ENCODE results near the gene PITPNB. TPM values are rescaled to one million over a fixed set of nuclear protein-coding genes. Genes with fewer than 3 reads are reported as not detected.

PITPNB gene
- total and polyA plus RNA-seq, 2 donors from 2014 or later = 23.7 to 72.0 TPM

GRCh38 chr22:27933186-27933983, 14.3 kb upstream of the PITPNB start:
- H3K9ac ChIP-seq (ENCODE audit: low read length in 3 of 3) = peak overlapping the region in 1 of 3 donors; percentile 9
- no peaks in the 10 kb centered on the region for H3K27me3 ChIP-seq (ENCODE audit: control insufficient read depth, insufficient read depth, low read length)
- H3K9me3 ChIP-seq (ENCODE audit: control insufficient read depth in 2 of 3, insufficient read depth in 1 of 3, low read length in 3 of 3) = no peaks in the 10 kb centered on the region
- H3K27ac ChIP-seq (ENCODE audit: low read depth in 2 of 2, low read length in 2 of 2) = peak overlapping the region in 1 of 2 donors; percentile 37
- no peaks in the 10 kb centered on the region for H3K4me1 ChIP-seq (ENCODE audit: control insufficient read depth in 2 of 3, insufficient read depth in 2 of 3, low read depth in 1 of 3, low read length in 3 of 3)
- peak overlapping the region in 2 of 3 donors; percentile 52 to 73 for H3K4me3 ChIP-seq (ENCODE audit: low read length in 3 of 3)
- DNase-seq (no peak), FAIRE-seq (peak; percentile 58)
- no peak for TF ChIP-seq CTCF (IDR thresholded peaks at IDR 0.05; ENCODE audit: borderline replicate concordance, extremely low read depth, insufficient read depth)
- intact Hi-C loops (cut with DNase I) = no loop called here
- peaks cover 0 to 2% (median 0%) of the 10 kb centered on the region in 3 donors for H3K36me3 ChIP-seq (ENCODE audit: control insufficient read depth in 2 of 3, insufficient read depth in 3 of 3, low read length in 3 of 3)

DNA sequence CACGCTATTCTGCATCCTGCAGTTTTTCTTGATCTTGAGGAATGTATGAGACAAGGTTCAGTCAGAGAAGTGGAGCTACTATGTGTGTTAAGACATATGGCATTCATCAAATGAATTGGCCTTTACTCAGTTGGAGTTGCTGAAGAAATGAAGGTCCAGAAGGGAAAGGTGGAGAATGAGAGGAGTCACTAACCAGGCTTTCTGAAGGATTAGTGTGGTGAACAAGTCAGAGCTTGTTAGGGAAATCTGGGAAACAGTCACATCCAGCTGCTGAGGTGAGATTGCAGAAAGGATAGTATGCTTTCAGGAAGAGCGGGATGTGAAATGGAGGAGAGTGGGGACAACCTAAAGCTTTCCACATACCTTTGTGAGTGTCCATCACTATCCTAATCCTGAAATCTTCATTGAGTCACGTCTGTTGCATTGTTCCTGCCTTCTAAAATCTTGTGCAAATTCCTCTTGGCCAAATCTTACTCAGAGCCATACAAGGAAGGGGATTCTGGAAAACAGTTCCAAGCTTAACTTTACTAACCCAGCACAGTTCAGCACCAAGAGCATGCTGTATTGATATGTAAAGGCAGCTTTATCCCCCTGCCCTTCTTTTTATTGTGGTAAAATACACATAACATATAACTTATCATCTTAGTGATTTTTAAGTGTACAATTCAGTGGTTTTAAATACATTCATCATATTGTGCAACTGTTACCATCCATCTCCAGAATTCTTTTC, 11.4 kb upstream of the PITPNB start:
- intact Hi-C loops (cut with DNase I) = no loop called here
- no peak overlapping the region for H3K9ac ChIP-seq (ENCODE audit: low read length in 3 of 3)
- no peak for TF ChIP-seq CTCF (IDR thresholded peaks at IDR 0.05; ENCODE audit: borderline replicate concordance, extremely low read depth, insufficient read depth)
- no peaks in the 10 kb centered on the region for H3K27me3 ChIP-seq (ENCODE audit: control insufficient read depth, insufficient read depth, low read length)
- no peaks in the 10 kb centered on the region for H3K36me3 ChIP-seq (ENCODE audit: control insufficient read depth in 2 of 3, insufficient read depth in 3 of 3, low read length in 3 of 3)
- FAIRE-seq = no peak
- no peak for DNase-seq
- H3K27ac ChIP-seq (ENCODE audit: low read depth in 2 of 2, low read length in 2 of 2) = no peak overlapping the region
- no peaks in the 10 kb centered on the region for H3K9me3 ChIP-seq (ENCODE audit: control insufficient read depth in 2 of 3, insufficient read depth in 1 of 3, low read length in 3 of 3)
- H3K4me3 ChIP-seq (ENCODE audit: low read length in 3 of 3) = no peak overlapping the region
- H3K4me1 ChIP-seq (ENCODE audit: control insufficient read depth in 2 of 3, insufficient read depth in 2 of 3, low read depth in 1 of 3, low read length in 3 of 3) = no peaks in the 10 kb centered on the region

GRCh38 chr22:27927608-27928007, 8.6 kb upstream of the PITPNB start:
- H3K4me3 ChIP-seq (ENCODE audit: low read length in 3 of 3) = no peak overlapping the region
- H3K4me1 ChIP-seq (ENCODE audit: control insufficient read depth in 2 of 3, insufficient read depth in 2 of 3, low read depth in 1 of 3, low read length in 3 of 3) = no peaks in the 10 kb centered on the region
- H3K27ac ChIP-seq (ENCODE audit: low read depth in 2 of 2, low read length in 2 of 2) = no peak overlapping the region
- FAIRE-seq (no peak), DNase-seq (no peak)
- TF ChIP-seq CTCF (IDR thresholded peaks at IDR 0.05; ENCODE audit: borderline replicate concordance, extremely low read depth, insufficient read depth) = no peak
- H3K36me3 ChIP-seq (ENCODE audit: control insufficient read depth in 2 of 3, insufficient read depth in 3 of 3, low read length in 3 of 3) = no peaks in the 10 kb centered on the region
- H3K9ac ChIP-seq (ENCODE audit: low read length in 3 of 3) = no peak overlapping the region
- intact Hi-C loops (cut with DNase I) = no loop called here
- H3K9me3 ChIP-seq (ENCODE audit: control insufficient read depth in 2 of 3, insufficient read depth in 1 of 3, low read length in 3 of 3) = no peaks in the 10 kb centered on the region
- no peaks in the 10 kb centered on the region for H3K27me3 ChIP-seq (ENCODE audit: control insufficient read depth, insufficient read depth, low read length)

All from kidney (tissue), 14 donors.